Right lung (tissue), 10 donors: Measurements from ENCODE around the gene CHCHD4. TPM values are rescaled to one million over a fixed set of nuclear protein-coding genes. Genes with fewer than 3 reads are reported as not detected.
A peak's percentile ranks its signal among the peaks of the same experiment; 100 is the strongest.

ENCODE experiments used
- DNase-seq, 2 donors: peaks; one replicate each; pipeline ENCODE4 v3.0.0-alpha.2; 2013
- long read RNA-seq, 8 donors: transcript quantifications; one replicate each; lab custom pipeline, GENCODE V29; 2026
- polyA plus RNA-seq, 5 donors: library from polyadenylated mRNA; unstranded; fragments of 120-200 nt; gene quantifications; one replicate each; pipeline versions ENCODE4 v1.2.1 to v1.2.3, GENCODE V29; 2013; ENCODE audit warnings: inconsistent platforms in 1 of 5, low replicate concordance in 1 of 5; ENCODE audit not compliant: insufficient read length in 5 of 5, insufficient read depth in 1 of 5

Gene CHCHD4
- 10 to 100 TPM; 13.0 to 14.5 (median 13.6) TPM for polyA plus RNA-seq
- long read RNA-seq, donor 1, transcript CHCHD4-202 (3 exons, 1,405 nt) = major isoform, 5 of 7 reads
- long read RNA-seq, donor 1, partial matches to known transcripts = 0 of 7 reads
- long read RNA-seq, donor 1, other reads (novel, unspliced or antisense) = 0 of 7 reads
- long read RNA-seq, donor 2, transcript CHCHD4-202 (3 exons, 1,405 nt) = major isoform, 5 of 6 reads
- long read RNA-seq, donor 2, partial matches to known transcripts = 0 of 6 reads
- long read RNA-seq, donor 2, other reads (novel, unspliced or antisense) = 0 of 6 reads
- long read RNA-seq, donor 3, transcript CHCHD4-202 (3 exons, 1,405 nt) = major isoform, 5 of 5 reads
- long read RNA-seq, donor 3, partial matches to known transcripts = 0 of 5 reads
- long read RNA-seq, donor 3, other reads (novel, unspliced or antisense) = 0 of 5 reads
- long read RNA-seq, donor 4, transcript CHCHD4-202 (3 exons, 1,405 nt) = major isoform, 5 of 6 reads
- long read RNA-seq, donor 4, partial matches to known transcripts = 0 of 6 reads
- long read RNA-seq, donor 4, other reads (novel, unspliced or antisense) = 0 of 6 reads
- long read RNA-seq, donor 5, transcript CHCHD4-202 (3 exons, 1,405 nt) = major isoform, 8 of 10 reads
- long read RNA-seq, donor 5, partial matches to known transcripts = 0 of 10 reads
- long read RNA-seq, donor 5, other reads (novel, unspliced or antisense) = 0 of 10 reads
- long read RNA-seq, donor 6, transcript CHCHD4-202 (3 exons, 1,405 nt) = major isoform, 8 of 9 reads
- long read RNA-seq, donor 6, partial matches to known transcripts = 0 of 9 reads
- long read RNA-seq, donor 6, other reads (novel, unspliced or antisense) = 0 of 9 reads
- long read RNA-seq, donor 7, partial matches to known transcripts = 0 of 4 reads
- long read RNA-seq, donor 7, other reads (novel, unspliced or antisense) = 0 of 4 reads
- long read RNA-seq, donor 8, partial matches to known transcripts = 0 of 3 reads
- long read RNA-seq, donor 8, other reads (novel, unspliced or antisense) = 0 of 3 reads

- DNase-seq = peak; percentile 99
Measured at GRCh38 chr3:14124615-14125192, at the start of gene CHCHD4, which contains the start of gene TMEM43. Gene CHCHD4 (minus strand): TSS chr3:14124870. CDS start chr3:14124676, 194 bp downstream. Gene TMEM43 (plus strand): TSS chr3:14125052. CDS start chr3:14125194, 142 bp downstream.

GRCh38 chr3:14172496-14172895, 47.8 kb upstream of the CHCHD4 start:
- no peak for DNase-seq

- DNase-seq = no peak
Measured at GRCh38 chr3:14170531-14171159, 46.0 kb upstream of the CHCHD4 start.

- no peak for DNase-seq
Measured at GRCh38 chr3:14169871-14170270, 45.2 kb upstream of the CHCHD4 start.

GRCh38 chr3:14169435-14169834, 44.8 kb upstream of the CHCHD4 start:
- no peak for DNase-seq

GRCh38 chr3:14166877-14167603, 42.4 kb upstream of the CHCHD4 start:
- DNase-seq = no peak

GRCh38 chr3:14162178-14162577, 37.5 kb upstream of the CHCHD4 start:
- no peak for DNase-seq

GRCh38 chr3:14161282-14161681, 36.6 kb upstream of the CHCHD4 start:
- DNase-seq = no peak

GRCh38 chr3:14159426-14159825, 34.8 kb upstream of the CHCHD4 start:
- no peak for DNase-seq

- no peak for DNase-seq
Measured at GRCh38 chr3:14158370-14158769, 33.7 kb upstream of the CHCHD4 start.

- no peak for DNase-seq
Measured at GRCh38 chr3:14157951-14158350, 33.3 kb upstream of the CHCHD4 start.

- no peak for DNase-seq
Measured at GRCh38 chr3:14156843-14157561, 32.3 kb upstream of the CHCHD4 start.

GRCh38 chr3:14156201-14156600, 31.5 kb upstream of the CHCHD4 start:
- DNase-seq = no peak

- no peak for DNase-seq
Measured at GRCh38 chr3:14154895-14155440, 30.3 kb upstream of the CHCHD4 start.

GRCh38 chr3:14154276-14154675, 29.6 kb upstream of the CHCHD4 start:
- no peak for DNase-seq

- DNase-seq = no peak
Measured at GRCh38 chr3:14153663-14154062, 29.0 kb upstream of the CHCHD4 start.

GRCh38 chr3:14152963-14153355, 28.3 kb upstream of the CHCHD4 start:
- DNase-seq = no peak

- DNase-seq = no peak
Measured at GRCh38 chr3:14152233-14152962, 27.7 kb upstream of the CHCHD4 start.
